HFF-Myc (cell line): ENCODE measurements around the gene NR6A1.

ENCODE experiments used
- DNase-seq: peaks from one replicate; pipeline ENCODE4 v3.0.0-alpha.2; 2011; ENCODE audit warnings: low read depth; ENCODE audit errors: extremely low read depth
- H3K4me3 ChIP-seq: replicated peaks from 2 replicates; pipeline ENCODE4 v1.5.1; 2011; ENCODE audit warnings: low read depth, mild to moderate bottlenecking, control low read depth, low read length
- TF ChIP-seq, protein P1 (sequence below): IDR thresholded peaks from 2 replicates; pipeline ENCODE4 v1.5.1; 2012; ENCODE audit warnings: mild to moderate bottlenecking, low read depth, low read length, control low read depth; ENCODE audit errors: missing control alignments

Gene NR6A1

DNA sequence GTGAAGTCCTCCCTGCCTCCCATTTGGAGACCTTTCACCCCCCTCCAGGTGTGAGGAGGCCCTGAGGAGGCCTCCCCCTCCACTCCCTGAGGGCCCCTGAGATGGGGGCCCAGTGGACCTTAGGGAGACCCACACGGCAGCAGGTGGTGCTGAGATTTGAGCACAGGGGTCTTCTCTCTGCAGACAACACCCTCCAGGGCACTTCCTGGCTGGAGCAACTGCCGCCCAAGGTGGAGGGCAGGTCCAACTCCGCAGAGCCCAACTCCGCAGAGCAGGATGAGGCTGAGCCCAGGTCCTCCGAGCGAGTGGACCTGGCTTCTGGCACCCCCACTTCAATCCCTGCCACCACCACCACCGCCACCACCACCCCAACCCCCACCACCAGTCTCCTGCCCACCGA is 32.8 kb upstream of the NR6A1 start:
- TF ChIP-seq, protein P1, sequence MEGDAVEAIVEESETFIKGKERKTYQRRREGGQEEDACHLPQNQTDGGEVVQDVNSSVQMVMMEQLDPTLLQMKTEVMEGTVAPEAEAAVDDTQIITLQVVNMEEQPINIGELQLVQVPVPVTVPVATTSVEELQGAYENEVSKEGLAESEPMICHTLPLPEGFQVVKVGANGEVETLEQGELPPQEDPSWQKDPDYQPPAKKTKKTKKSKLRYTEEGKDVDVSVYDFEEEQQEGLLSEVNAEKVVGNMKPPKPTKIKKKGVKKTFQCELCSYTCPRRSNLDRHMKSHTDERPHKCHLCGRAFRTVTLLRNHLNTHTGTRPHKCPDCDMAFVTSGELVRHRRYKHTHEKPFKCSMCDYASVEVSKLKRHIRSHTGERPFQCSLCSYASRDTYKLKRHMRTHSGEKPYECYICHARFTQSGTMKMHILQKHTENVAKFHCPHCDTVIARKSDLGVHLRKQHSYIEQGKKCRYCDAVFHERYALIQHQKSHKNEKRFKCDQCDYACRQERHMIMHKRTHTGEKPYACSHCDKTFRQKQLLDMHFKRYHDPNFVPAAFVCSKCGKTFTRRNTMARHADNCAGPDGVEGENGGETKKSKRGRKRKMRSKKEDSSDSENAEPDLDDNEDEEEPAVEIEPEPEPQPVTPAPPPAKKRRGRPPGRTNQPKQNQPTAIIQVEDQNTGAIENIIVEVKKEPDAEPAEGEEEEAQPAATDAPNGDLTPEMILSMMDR = no peak
- no peak for DNase-seq
- no peak overlapping the region for H3K4me3 ChIP-seq

GRCh38 chr9:124802426-124802825 is 31.3 kb upstream of the NR6A1 start:
- TF ChIP-seq, protein P1 = no peak
- DNase-seq = no peak

DNA sequence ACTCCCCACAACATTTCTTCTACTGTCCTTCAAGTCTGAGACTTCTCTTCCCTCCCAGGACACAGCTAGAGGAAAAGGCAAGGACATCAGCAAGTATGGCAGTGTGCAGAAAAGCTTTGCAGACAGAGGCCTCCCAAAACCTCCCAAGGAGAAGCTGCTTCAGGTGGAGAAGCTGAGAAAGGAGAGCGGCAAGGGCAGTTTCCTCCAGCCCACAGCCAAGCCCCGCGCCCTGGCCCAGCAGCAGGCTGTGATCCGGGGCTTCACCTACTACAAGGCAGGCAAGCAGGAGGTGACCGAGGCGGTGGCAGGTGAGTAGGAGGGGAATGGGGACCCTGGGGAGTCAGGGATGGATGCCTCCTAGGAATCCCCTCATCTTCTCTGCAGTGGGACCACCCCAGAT is 30.2 kb upstream of the NR6A1 start:
- no peak overlapping the region for H3K4me3 ChIP-seq
- TF ChIP-seq, protein P1 = no peak
- no peak for DNase-seq

More at GRCh38 chr9:124802426-124802825, 31.3 kb upstream of the NR6A1 start:
- no peak overlapping the region for H3K4me3 ChIP-seq

DNA sequence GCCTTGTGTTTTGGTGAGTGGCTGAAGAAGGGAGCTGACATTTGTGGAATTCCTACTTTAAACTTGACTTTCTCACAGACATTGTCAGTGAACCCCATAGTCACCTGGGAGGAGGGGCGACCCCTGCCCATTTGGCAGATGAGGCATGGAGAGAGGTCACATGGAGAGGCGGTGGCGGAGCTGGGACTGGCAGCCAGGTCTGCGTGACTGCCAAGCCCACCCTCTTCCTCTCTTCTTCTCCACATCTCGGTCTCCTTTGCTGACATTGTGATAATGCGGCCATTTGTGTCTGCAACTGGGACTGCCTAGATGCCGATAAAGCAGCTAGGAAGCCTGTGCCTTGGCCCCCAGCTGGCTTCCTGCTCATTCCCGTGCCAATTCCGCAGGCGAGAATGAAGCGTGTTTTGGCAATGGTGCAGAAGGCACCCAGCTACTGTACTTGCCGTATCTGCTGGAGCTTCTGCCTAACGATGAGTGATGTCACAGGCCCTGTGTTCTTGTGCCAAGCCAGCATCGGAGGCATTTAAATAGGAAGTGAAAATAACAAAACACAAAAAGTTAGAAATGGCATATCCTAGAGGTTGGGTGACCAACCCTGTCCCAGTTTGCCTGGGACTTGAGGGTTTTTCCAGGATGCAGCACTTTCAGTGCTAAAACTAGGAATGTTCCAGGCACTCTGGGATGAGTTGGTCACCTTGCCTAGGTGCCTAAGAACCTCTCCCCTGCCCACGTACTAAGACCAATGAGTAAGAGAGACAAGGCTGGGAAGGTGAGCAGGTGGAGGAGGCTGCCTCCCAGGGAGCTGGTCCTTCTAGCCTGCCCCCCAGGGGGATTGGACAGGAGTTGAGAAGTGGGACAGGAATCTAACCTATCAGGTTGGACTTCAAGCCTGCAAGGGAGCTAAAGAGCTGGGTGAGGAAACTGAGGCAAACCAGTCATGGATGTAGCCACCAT is 29.5 kb upstream of the NR6A1 start:
- no peak for DNase-seq
- TF ChIP-seq, protein P1 = no peak
- no peak overlapping the region for H3K4me3 ChIP-seq

DNA sequence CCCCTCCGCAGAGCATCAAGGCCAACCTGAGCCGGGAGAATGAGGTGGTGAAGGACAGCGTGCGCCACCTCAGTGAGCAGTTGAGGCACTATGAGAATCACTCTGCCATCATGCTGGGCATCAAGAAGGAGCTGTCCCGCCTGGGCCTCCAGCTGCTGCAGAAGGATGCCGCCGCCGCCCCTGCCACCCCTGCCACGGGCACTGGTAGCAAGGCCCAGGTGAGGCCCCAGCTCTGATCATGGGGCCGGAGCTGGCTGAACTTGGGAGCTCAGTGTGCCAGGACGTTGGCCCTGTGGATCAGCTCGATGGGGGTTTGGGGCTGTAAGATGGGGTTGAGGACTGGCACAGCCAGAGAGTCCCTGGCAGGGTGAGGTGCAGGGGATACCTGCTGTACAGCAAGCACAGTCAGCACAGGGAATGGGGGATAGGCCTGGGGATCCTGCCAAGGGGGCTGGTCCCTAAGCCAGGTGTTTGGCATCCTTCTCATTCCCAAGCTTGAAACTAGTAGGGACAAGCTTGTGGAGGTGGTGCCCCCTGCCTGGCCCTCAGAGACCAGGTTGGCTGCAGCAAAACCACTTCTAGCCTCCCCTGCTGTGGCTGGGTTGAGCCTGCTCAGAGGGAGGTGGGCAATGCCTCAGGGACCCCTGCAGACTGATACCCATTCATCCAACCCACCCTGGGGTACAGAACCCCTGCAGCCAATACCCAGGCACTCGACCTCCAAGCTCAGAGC is 28.3 kb upstream of the NR6A1 start:
- TF ChIP-seq, protein P1 = no peak
- no peak overlapping the region for H3K4me3 ChIP-seq
- DNase-seq = no peak

- no peak for DNase-seq
- TF ChIP-seq, protein P1 = no peak
Measured at GRCh38 chr9:124797343-124798103, 26.4 kb upstream of the NR6A1 start.

More at GRCh38 chr9:124797343-124798103, 26.4 kb upstream of the NR6A1 start:
- H3K4me3 ChIP-seq = no peak overlapping the region
